Activated CD4-positive, alpha-beta T cell treated with anti-CD3 and anti-CD28 coated beads, Interleukin-2, Interleukin-4, amounts not matched to agents 100 ng/mL and 50 ng/mL, durations not matched to agents 16 hours and 8 hours (primary cell): Measurements from ENCODE around the gene ADAM8.
"Not testable (repeated sequence)": the region's sequence is repeated elsewhere in the genome, so short reads cannot be mapped to it uniquely, and the experiment has no call there.

ENCODE experiments used
- DNase-seq: peaks from one replicate; pipeline ENCODE4 v3.0.0-alpha.2; 2020; ENCODE audit warnings: low spot score

The ADAM8 gene

DNA sequence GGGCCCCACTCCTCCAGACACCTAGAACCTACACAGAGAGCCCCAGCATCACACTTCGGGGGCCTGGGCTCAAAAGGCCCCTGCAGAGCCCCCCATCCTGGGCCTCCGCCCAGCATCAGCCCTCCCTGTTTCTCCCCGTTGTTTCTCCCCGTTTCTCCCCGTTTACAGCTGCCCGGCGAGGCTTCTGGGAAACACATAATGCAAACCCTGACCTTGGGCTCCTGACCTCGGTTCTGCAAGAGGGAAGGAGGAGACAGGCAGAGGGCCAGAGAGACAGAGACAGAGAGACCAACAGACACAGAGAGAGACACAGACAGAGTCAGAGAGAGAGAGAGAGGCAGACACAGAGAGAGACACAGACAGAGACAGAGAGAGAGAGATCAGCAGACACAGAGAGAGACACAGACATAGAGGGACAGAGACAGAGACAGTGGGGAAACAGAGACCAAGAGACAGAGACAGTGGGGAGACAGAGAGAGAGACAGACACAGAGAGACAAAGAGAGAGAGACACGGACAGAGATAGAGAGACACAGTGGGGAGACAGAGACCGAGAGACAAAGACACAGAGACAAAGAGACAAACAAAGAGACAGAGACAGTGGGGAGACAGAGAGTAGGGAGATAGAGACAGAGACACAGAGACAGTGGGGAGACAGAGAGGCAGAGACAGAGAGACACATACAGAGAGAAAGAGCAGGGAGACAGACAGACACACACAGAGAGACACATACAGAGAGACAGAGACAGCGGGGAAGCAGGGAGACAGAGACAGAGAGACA lies 26.5 kb downstream of the ADAM8 start:
- no peak for DNase-seq

DNA sequence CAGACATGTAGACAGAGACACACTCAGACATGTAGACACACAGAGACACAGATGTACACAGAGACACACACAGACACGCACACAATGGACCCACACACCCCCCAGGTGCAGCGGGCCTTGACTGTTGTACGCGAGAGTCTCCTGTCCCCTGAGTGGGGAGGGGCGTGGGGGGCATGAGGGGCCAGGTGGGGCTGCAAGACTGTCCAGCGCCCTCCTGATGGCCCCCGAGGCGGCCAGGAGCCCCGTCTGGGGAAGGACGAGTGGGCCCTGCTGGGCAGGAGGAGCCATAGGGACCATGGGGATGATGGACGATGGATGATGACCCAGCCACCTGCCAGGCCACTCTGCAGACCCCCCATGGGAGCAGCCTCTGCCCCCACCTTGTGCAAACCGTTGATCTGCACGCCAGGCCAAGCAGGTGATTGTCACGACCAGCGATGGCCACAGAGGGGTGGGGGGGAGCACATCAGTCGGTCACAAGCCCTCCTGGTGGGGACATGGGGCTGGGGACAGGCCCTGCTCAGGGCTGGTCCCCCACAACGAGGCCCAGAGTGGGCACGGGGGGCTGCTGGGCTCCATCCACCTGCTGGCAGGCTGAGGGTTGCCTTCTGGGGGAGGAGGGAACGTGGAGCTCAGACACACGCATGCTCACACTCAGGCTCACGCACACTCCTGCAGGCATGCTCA lies 27.4 kb downstream of the ADAM8 start:
- DNase-seq: no peak

DNA sequence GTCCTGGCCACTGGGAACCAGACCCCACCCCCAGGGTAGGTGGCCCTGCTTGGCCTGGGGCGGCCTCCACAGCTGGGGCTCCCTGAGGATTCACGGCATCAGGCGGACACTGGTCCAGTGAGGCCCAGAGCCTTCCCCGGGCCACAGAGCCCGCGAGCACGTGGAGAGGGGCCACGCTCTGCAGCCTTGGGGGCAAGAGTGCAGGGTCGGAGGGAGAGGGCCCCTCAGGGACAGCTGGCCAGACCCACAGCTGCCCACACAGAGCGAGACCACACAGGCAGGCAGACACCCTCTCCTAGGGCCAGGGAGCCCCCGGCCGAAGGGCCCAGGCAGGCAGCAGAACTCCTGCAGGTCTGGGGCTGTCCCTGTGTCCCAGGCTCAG lies 28.3 kb downstream of the ADAM8 start:
- no peak for DNase-seq

DNA sequence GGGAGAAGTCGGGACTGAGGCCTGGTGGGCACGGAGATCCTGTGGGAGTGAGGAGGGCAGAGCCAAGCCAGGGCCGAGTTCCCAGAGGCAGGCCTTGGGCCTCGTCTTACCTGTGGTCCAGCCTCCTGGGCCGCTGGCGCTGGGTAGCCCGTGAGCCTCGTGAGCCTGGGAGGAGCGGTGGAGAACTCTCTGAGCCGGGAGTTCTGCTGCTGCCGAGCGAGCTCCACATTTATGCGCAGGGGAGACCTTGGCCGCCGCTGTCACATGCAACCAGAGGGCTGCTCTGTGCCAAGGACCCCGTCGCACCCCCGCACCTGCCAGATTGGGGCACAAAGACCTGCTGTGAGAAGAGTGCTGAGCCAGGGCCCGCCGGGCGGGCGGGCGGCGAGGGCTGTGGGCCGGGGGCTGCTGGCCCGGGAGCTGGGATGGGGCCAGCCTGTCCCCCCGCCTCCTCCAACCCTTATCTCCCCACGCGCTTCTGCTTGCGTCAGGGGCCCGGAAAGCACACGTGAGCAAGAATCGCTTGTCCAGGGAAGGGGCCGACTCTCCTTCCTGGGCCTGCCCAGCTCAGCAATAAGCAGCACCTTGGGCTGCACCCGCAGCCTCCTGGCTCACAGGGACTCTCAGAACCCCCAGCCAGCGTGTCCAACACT lies 28.9 kb downstream of the ADAM8 start:
- DNase-seq: no peak

DNA sequence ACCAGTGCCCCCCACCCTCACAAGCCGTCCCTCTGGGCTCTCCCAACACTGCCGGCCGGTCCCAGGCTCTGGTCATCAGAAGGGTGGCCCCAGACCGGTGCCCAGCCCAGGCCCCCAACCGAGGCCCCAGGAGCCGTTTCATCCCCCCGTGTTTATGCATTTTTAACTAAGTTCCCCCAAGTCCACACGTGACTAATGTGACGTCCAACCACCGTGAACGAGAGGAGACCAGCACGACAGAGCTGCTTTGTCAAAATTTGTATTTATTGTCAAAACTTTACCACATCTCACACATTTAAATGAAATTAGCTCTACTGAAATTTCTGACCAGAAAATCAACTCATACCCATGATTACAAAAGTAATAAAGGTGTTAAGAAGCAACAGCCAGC lies 30.4 kb downstream of the ADAM8 start:
- DNase-seq: no peak

DNA sequence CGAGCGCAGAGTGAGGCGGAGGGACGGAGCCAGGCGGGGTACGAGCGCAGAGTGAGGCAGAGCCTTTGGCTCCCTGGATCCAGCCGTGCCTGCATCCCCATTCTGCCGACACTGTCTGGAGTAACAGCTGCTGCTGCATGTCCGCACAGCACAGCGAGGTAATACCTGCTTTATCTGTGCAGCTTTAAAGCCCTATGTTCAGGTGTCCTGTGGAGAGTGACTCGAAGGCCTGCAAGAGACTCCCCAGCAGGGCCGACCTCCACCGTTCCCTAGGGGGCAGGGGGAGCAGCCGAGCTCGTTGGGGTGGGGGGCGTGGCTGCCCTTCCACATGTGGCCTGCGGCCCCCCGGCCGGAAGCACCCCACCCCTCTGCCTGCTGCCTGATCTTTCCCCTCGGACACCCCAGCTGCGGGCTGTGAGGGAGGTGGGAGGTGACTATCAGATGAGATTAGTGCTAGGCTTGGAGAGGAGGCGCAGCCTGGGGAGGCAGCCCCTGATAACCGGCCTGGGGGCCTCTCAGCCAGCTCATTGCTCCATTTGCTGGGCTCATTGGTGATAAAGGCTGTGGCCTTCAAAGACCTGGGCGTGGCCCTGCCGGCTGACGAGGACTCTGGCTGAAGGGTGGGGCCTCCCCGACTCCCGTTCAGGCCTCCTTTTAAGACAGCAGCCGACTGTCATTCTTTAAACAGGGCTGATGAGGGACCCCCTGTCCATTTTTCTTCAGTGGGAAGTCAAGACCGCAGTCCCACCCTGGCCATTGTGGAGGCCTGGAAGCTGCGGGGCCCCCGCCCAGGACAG lies 31.0 kb downstream of the ADAM8 start:
- no peak for DNase-seq

DNA sequence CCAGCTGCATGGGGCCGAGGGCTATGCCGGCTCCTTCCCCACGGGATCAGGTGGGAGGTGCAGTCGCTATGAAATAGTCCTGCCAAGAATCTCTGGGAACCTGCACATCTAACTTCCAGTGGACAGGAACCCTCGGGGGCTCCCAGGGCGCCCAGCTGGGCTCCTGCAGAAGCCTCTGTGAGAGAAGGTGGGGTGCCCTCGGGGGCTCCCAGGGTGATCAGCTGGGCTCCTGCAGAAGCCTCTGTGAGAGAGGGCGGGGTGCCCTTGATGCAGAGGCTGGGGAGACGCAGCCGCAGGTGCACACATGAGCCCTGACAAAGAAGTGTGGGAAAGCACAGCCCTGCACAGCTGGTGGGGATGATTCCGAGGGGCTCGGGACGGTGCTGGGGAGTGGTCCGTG lies 33.1 kb downstream of the ADAM8 start:
- DNase-seq: no peak

DNA sequence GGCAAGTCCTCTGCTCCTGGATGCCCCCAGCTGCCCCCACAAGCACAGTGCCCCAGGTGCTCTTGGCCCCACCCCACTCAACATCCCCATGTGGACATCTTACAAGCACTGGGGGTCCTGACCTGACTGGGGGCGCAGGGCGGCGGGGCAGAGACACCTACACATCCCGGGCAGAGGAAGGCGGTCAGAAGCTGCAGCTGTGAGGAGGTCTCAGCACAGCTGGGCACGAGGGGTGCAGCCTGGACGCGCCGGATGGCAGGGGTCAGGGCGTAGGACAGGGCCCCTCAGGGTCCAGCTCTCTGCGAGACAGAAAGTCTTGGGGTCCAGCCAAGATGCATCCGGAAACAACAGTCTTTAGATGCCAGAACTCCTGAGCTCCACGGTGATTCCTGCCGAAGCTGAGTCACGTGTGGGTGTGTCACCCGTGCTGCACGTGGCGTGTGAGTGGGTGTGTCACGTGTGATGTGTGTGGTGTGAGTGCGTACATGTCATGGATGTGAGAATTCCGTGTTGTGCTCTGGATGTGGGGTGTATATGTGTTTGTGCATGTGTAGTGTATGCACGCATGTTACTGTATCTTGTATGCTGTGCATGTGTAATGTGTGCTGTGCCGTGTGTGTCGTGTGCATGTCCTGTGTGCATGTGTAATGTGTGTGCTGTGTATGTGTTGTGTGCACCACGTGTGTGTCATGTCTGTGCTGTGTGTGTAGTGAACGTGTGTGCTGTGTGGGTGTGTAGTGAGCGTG lies 33.9 kb downstream of the ADAM8 start:
- no peak for DNase-seq

DNA sequence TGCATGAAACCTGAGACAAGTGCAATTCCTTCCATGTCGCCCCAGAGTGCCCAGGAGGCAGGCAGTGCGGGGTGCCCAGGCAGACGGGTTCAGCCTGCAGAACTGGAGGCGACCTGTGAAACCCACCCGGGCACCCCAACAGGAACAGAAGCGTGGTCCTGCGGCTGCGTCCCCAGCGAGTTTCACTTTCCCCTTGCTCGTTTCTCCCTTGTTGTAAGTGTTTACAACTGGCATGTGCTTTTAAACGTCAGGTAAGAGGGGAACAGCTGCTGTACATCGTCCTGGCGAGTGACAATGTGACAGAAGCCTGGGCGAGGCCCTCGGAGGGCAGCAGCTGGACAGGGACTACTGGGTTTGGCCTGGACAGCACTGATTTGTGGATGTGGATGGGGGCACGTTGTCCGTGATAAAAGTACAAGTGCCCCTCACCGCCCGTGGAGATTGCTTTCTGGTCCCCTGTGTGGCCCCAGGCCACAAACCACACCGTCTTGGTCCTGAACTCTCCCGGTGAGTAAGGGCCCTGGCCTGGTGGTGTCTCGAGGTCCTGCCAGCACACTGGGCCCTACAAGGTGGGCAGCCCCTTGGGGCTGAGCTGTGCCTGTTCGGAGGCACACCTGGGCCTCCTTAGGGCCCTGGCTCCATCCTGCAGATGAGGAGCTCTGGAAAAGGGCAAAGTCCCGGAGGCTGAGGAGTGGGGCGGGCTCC lies 35.0 kb downstream of the ADAM8 start:
- no peak for DNase-seq

DNA sequence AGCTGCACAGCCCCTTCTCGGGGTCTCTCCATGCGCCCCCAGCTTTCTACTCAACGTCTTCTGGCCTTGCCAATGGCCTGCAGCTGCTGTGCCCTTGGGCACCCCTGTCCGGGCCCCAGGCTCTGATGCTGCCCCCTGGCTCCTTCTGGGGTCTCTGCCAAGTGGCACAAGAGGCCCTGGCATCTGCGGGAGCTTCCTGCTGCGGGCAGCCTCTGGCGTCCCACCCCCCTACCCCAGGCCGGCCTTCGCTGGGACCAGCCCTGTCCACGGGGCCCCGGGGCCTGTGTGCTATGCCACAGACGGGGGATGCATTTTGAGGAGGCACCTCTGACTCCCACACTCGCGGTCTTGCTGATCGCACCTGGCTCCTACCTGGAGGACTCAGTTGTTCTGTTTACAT lies 36.7 kb downstream of the ADAM8 start:
- DNase-seq: no peak

DNA sequence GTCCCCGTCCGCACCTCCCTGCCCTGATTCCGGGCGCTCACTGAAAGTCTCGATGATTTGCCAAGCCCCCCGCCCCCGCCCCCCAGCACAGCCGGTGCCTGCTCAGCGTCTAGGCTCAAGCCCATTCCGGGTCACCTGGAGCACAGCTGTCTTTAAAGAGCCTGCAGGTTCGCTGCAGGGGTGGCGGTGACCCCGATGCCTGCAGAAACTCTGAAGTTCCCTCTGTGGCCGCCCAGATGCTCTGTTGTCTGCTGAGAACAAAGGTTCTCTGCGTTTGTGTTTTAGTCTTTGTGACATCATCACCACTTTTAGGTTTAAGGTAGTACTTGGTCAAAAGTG lies 38.2 kb downstream of the ADAM8 start:
- no peak for DNase-seq

DNA sequence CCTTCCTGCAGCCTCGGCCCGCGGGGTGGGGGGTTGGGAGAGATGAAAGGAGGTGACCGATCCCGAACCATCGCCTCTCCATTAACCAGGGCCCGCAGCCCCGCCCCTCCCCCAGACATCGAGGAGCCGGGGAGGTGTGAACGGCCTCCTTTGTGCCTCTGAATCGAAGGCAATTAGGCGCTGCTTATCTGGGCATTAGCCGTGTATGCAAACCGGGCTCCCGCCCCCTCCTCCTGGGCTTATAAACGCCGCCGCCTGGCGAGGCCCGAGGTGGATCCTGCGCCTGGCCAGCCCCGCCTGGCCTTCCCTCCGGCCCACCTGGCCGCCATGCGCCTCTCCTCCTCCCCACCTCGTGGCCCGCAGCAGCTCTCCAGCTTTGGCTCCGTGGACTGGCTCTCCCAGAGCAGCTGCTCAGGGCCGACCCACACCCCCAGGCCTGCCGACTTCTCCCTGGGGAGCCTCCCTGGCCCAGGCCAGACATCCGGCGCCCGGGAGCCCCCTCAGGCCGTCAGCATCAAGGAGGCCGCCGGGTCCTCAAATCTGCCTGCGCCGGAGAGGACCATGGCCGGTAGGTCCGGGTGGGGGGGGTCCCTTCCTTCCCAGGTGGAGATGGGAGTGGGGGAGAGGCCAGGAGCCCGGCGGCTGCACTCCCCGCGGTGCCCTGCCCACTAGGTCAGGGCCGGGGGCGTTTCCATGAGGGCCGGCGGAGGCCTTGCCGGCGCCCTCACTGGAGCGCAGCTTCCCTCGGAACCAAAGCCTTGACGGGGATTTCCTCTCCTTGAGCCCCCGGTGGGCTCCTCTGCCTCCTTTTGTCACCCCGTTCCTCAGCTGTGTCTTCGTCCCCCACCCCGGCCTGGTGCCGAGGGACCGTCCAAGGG lies 38.8 kb downstream of the ADAM8 start, which contains the start of gene VENTX:
Gene VENTX, plus strand, starts transcription at position 268 of the 878 bp plus-strand sequence. Its CDS starts 60 bp downstream, at position 328.
- DNase-seq: no peak

DNA sequence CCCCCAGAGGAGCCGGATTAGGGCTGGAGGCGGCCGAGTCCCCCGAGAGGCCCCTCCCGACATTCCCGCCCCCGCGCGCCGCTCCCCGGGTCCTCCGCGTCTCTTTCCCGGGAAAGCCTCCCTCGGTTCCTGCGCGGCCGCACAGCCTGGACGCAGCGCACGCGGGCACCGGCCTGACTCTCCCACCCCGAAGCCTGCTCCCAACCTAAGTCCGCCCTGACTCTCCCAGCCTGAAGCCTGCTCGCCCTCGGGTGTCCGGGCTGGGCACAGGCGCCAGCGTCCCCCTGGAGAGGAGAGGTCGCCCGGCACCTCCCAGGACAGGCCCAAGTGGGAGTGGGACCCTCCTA lies 39.5 kb downstream of the ADAM8 start:
- DNase-seq: no peak

DNA sequence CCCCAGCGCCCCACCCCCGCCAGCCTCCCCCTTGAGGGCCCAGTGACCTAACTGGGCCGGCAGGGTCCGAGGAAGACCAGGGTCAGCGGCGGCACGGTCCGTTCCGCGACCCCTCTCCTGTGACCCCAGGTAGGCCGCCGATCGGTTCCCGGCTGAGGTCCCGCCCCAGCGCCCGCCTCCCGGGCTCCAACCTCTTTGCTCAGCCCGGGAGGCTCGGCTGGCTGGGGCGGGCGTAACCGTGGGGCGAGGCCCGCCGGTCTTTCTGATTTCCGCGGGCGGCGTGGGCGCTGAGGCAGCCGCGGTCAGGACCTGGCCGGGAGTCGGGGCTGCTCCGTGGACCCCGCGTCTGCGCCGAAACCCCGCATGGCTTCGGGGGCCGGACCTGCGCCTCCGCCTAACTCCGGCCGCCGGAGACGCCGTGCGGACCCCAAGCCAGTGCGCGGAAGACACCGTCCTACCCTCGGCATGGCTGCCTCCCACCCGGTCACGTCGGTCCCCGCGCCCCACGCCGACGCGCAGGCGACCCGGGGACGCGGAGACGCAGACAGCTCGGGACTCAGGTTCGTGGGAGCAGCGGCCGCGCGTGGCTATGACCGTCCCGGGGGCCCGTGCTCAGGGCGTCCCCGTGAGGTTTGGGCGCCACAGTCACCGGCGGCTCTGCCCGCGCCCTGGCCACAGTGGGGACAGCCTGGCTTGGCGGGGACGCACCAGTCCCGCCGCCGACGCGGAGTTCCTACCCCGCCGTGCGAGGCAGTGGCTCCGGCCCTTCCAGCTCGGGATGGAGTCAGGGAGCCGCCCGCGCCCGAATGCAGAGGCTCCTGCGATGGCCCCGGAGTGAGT lies 40.0 kb downstream of the ADAM8 start:
- no peak for DNase-seq

DNA sequence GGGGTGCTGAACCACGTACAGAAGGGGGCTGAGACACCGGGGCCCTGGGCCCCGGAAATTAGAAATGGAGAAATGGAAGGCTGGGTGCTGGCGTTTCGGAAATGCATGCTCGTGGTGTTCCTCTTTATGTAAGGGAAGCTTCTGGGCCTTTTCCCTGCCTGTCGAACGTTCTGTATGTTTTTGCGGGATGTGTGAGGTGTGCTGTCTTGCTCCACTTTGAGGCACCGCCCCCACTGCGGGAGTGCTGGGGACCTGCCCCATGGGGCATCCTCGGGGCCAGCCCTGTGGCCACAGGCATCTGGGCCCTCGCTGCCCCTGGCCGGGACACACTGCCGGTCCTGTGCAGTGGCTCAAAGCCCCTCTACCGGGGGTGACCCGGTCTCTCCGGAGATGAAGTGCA lies 40.7 kb downstream of the ADAM8 start:
- no peak for DNase-seq

DNA sequence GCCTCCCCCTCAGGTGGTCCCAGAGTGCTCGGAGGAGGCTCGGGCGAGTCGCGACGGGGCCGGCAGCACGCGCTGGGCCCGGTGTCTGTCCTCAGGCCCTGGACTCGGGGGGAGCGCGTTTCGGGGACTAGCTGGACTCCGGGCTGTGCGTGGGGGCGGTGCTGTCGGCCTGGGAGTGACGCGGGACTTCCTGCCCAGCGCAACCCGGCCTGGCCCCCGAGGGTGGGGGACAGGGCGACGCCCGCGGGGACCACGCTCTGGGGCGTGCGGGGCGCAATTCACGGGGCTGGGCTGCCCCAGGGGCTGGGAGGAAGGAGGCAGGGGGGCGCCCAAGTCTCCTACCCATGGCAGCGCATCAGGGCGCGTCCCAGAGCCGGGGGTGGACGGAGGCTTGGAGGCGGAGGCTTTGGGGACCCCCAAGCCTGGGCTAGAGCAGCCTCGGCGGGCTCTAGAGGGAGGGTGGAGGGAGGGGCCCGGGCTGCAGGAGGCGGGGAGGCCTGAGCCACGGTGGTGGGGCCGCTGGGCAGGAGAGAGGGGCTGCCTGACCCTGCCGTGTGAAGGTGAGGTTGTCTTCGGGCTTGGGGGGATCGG lies 41.3 kb downstream of the ADAM8 start:
- no peak for DNase-seq

DNA sequence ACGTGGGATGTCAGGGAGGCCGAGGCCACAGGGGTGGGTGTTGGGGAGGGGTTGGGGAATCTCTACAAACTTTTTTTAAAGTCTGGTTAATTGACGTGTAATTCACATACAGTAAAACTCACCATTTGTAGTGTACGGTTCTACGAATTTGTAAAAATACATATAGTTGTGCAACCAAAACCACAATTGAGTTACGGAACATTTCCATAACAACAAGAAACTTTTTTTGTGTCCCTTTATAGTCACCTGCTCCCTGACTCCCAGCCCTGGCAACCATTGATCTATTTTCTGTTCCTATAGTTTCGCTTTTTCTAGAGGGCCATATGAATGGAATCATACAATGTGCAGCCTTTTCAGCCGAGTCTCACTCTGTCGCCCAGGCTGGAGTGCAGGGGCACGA lies 41.9 kb downstream of the ADAM8 start:
- not testable (repeated sequence) for DNase-seq

DNA sequence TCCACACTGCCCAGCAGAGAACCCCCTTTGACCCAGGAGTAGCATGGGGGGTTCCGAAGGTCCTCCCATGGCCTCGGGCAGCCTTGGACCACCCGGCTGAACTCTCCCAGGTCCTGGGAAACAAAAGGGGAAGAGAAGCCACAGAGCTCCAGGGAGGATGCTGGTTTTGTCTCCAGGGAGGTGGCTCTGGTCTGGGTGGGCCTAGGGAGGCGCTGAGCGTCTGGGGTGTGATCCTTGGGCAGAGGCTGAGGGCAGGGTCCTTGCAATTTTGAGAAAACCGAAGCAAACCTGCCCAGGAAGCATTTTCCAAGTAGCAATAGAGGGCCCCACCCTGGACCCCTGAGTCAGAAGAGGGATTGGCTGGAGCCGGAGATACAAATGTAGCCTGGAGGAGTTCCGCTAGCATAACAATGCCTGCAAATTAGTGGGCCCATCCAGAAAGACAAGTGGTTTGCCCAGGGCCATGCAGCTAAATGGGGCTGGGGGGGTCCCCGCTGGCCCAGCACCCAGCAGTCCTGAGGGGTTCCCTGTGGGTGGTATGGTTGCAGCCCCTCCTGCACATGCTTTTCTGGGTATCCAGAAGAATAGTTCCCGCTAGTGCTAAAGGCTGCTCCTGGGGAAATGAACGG lies 44.6 kb downstream of the ADAM8 start:
- no peak for DNase-seq
